Keratinocyte (primary cell): ENCODE measurements around the gene AKT1S1. TPM values are rescaled to one million over a fixed set of nuclear protein-coding genes. Genes with fewer than 3 reads are reported as not detected.

ENCODE experiments used
- DNase-seq: peaks from one replicate; pipeline ENCODE4 v3.0.0-alpha.2; 2011; ENCODE audit warnings: low read depth, missing footprints, low spot score
- FAIRE-seq: peaks from 2 replicates; lab custom pipeline; 2011; peaks lifted over from hg19 to GRCh38; lab: Jason Lieb, UNC
- H2AFZ ChIP-seq: 2 replicates; pipeline ENCODE4 v1.6.0; 2012; ENCODE audit warnings: low read length, control low read depth, inconsistent platforms; ENCODE audit not compliant: control insufficient read depth
- H3K27ac ChIP-seq: 2 replicates; pipeline ENCODE4 v1.5.1; 2011; ENCODE audit warnings: low read length; ENCODE audit not compliant: control insufficient read depth, insufficient read depth
- H3K27me3 ChIP-seq: 3 replicates; pipeline ENCODE4 v1.6.0; 2011; ENCODE audit warnings: low read length; ENCODE audit not compliant: control insufficient read depth, insufficient read depth; ENCODE audit errors: extremely low read depth
- H3K36me3 ChIP-seq, 2 experiments: 2 replicates in 1 of 2; 3 replicates in 1 of 2; pipeline ENCODE4 v1.5.1; 2011; ENCODE audit warnings: low read length in 2 of 2, mild to moderate bottlenecking in 1 of 2; ENCODE audit not compliant: control insufficient read depth in 2 of 2, insufficient read depth in 2 of 2; ENCODE audit errors: extremely low read depth in 1 of 2
- H3K4me1 ChIP-seq: 3 replicates; pipeline ENCODE4 v1.5.1; 2011; ENCODE audit warnings: low read length; ENCODE audit not compliant: control insufficient read depth, insufficient read depth; ENCODE audit errors: extremely low read depth
- H3K4me2 ChIP-seq: 3 replicates; pipeline ENCODE4 v1.6.0; 2011; ENCODE audit warnings: low read depth, low read length; ENCODE audit not compliant: control insufficient read depth, insufficient read depth; ENCODE audit errors: extremely low read depth
- H3K4me3 ChIP-seq, 3 experiments: fragments of 200-600 bp in 1 of 3; sonication (generic) in 1 of 3; 2 replicates in 2 of 3; 3 replicates in 1 of 3; pipeline ENCODE4 v1.5.1; 2011 to 2016; ENCODE audit warnings: low read length in 3 of 3, mild to moderate bottlenecking in 3 of 3, control low read depth in 2 of 3, inconsistent platforms in 1 of 3, low read depth in 1 of 3, mixed read lengths in 1 of 3, mixed run types in 1 of 3, moderate library complexity in 1 of 3; ENCODE audit not compliant: control insufficient read depth in 2 of 3, insufficient read depth in 2 of 3; ENCODE audit errors: extremely low read depth in 1 of 3
- H3K79me2 ChIP-seq: 2 replicates; pipeline ENCODE4 v1.6.0; 2012; ENCODE audit warnings: low read length; ENCODE audit not compliant: control insufficient read depth, insufficient read depth
- H3K9ac ChIP-seq: 3 replicates; pipeline ENCODE4 v1.6.0; 2011; ENCODE audit warnings: low read length; ENCODE audit not compliant: control insufficient read depth, insufficient read depth; ENCODE audit errors: extremely low read depth
- H3K9me1 ChIP-seq: 3 replicates; pipeline ENCODE4 v1.6.0; 2011; ENCODE audit warnings: low read length; ENCODE audit not compliant: control insufficient read depth, insufficient read depth; ENCODE audit errors: extremely low read depth
- H3K9me3 ChIP-seq: 2 replicates; pipeline ENCODE4 v1.5.1; 2012; ENCODE audit warnings: low read depth, low read length; ENCODE audit not compliant: control insufficient read depth
- H4K20me1 ChIP-seq: 3 replicates; pipeline ENCODE4 v1.6.0; 2011; ENCODE audit warnings: low read length; ENCODE audit not compliant: control insufficient read depth, insufficient read depth; ENCODE audit errors: extremely low read depth
- EZH2 ChIP-seq: IDR thresholded peaks from one replicate; pipeline ENCODE4 v1.6.1; 2012; ENCODE audit warnings: inconsistent platforms, mild to moderate bottlenecking, low read length, moderate library complexity
- dilution Hi-C: fragments of 300-500 bp; cut with MboI; formaldehyde crosslinking; loops from one replicate; pipeline ENCODE4 v1.7.0; 2020; ENCODE audit warnings: low sequenced_read_pairs; ENCODE audit not compliant: extremely low pct_ligation_motif_present
- polyA plus RNA-seq, 5 experiments: library from polyadenylated mRNA; depleted of rRNA in 3 of 5; stranded (reverse) in 3 of 5; stranded (forward) in 1 of 5; unstranded in 1 of 5; fragments of >200 nt; gene quantifications; 1 replicate in 1 of 5; 2 replicates in 3 of 5; 3 replicates in 1 of 5; pipeline versions ENCODE4 v1.2.1 to v1.2.3, GENCODE V29; 2011 to 2012; ENCODE audit warnings: missing spikeins in 2 of 5, low read depth in 1 of 5, low replicate concordance in 1 of 5
- TF ChIP-seq, protein P1 (sequence below), 3 experiments: IDR thresholded peaks in 1 of 3; conservative IDR thresholded peaks in 1 of 3; optimal IDR thresholded peaks in 1 of 3; 2 replicates in 2 of 3; 3 replicates in 1 of 3; pipeline versions ENCODE3 to v1.5.1; 2011; ENCODE audit warnings: low read length in 3 of 3, mild to moderate bottlenecking in 3 of 3, moderate library complexity in 2 of 3, control low read depth in 1 of 3, inconsistent platforms in 1 of 3; ENCODE audit not compliant: insufficient read depth in 2 of 3; ENCODE audit errors: extremely low read depth in 1 of 3

The AKT1S1 gene
- polyA plus RNA-seq, 1 donor (not counting 4 experiments of a cell fraction or from before 2014, with no cell fraction given) = 27.2 TPM

- Histone ChIP-seq H4K20me1 (peaks cover 8% of the 10 kb centered on the region), H3K9me3 (no peaks in the 10 kb centered on the region), H3K27ac (no peak overlapping the region), H3K9me1 (no peaks in the 10 kb centered on the region), H3K36me3 (peaks cover 21 to 36% of the 10 kb centered on the region in 2 experiments), H3K27me3 (no peaks in the 10 kb centered on the region), H2AFZ (no peak overlapping the region), H3K4me1 (no peaks in the 10 kb centered on the region), H3K4me3 (no peak overlapping the region), H3K9ac (no peak overlapping the region), H3K79me2 (peaks cover 6% of the 10 kb centered on the region), H3K4me2 (no peak overlapping the region)
- DNase-seq = no peak
- dilution Hi-C loops = no loop called here
- TF ChIP-seq, protein P1, sequence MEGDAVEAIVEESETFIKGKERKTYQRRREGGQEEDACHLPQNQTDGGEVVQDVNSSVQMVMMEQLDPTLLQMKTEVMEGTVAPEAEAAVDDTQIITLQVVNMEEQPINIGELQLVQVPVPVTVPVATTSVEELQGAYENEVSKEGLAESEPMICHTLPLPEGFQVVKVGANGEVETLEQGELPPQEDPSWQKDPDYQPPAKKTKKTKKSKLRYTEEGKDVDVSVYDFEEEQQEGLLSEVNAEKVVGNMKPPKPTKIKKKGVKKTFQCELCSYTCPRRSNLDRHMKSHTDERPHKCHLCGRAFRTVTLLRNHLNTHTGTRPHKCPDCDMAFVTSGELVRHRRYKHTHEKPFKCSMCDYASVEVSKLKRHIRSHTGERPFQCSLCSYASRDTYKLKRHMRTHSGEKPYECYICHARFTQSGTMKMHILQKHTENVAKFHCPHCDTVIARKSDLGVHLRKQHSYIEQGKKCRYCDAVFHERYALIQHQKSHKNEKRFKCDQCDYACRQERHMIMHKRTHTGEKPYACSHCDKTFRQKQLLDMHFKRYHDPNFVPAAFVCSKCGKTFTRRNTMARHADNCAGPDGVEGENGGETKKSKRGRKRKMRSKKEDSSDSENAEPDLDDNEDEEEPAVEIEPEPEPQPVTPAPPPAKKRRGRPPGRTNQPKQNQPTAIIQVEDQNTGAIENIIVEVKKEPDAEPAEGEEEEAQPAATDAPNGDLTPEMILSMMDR (optimal IDR thresholded peaks at IDR 0.05 in 1 of 3, IDR thresholded peaks at IDR 0.05 in 1 of 3, conservative IDR thresholded peaks at IDR 0.05 in 1 of 3; ENCODE audit: extremely low read depth in 1 of 3, insufficient read depth in 2 of 3, low read length in 3 of 3) = no peak
- no peak for TF ChIP-seq EZH2
- FAIRE-seq = no peak
Measured at GRCh38 chr19:49910179-49910578, 33.0 kb upstream of the AKT1S1 start.

- dilution Hi-C loops = no loop called here
- Histone ChIP-seq H3K36me3 (peaks cover 16 to 28% of the 10 kb centered on the region in 2 experiments), H3K9me3 (no peaks in the 10 kb centered on the region), H3K4me1 (no peaks in the 10 kb centered on the region), H3K9ac (no peak overlapping the region), H3K79me2 (peaks cover 2% of the 10 kb centered on the region), H3K4me2 (no peak overlapping the region), H2AFZ (no peak overlapping the region), H3K9me1 (no peaks in the 10 kb centered on the region), H3K27ac (no peak overlapping the region), H3K27me3 (no peaks in the 10 kb centered on the region), H3K4me3 (no peak overlapping the region), H4K20me1 (peaks cover 6% of the 10 kb centered on the region)
- TF ChIP-seq, protein P1 (optimal IDR thresholded peaks at IDR 0.05 in 1 of 3, IDR thresholded peaks at IDR 0.05 in 1 of 3, conservative IDR thresholded peaks at IDR 0.05 in 1 of 3; ENCODE audit: extremely low read depth in 1 of 3, insufficient read depth in 2 of 3, low read length in 3 of 3) = no peak
- TF ChIP-seq EZH2 = no peak
- DNase-seq (no peak), FAIRE-seq (no peak)
Measured at GRCh38 chr19:49908480-49909420, 31.6 kb upstream of the AKT1S1 start.
